CD4-positive, alpha-beta T cell (primary cell): ENCODE measurements around the gene IGFBP6. TPM values are rescaled to one million over a fixed set of nuclear protein-coding genes. Genes with fewer than 3 reads are reported as not detected.
A peak's percentile ranks its signal among the peaks of the same experiment; 100 is the strongest.

Experiments
- ATAC-seq: fragments of 200-7000 bp; cut with Tn5 transposase; one replicate; pipeline ENCODE4 v1.10.0; 2022; ENCODE audit warnings: mild to moderate bottlenecking; ENCODE audit not compliant: poor library complexity
- CTCF ChIA-PET: fragments of 350-600 bp; sonication (Branson Sonifier 250); formaldehyde crosslinking; loops from one replicate; lab custom pipeline; 2021; ENCODE audit warnings: antibody characterized with exemption, inconsistent platforms; lab: Charles Lee
- POLR2A ChIA-PET: fragments of 350-600 bp; sonication (Branson Sonifier 250); formaldehyde crosslinking; loops from one replicate; lab custom pipeline; 2021; ENCODE audit warnings: antibody characterized with exemption, inconsistent platforms; lab: Charles Lee
- DNase-seq, 14 experiments: peaks; one replicate each; pipeline ENCODE4 v3.0.0-alpha.2; 2013 to 2020; ENCODE audit warnings: mixed read lengths in 2 of 14
- H3K27ac ChIP-seq, 2 donors: one replicate each; pipeline versions ENCODE4 v1.5.1 to v1.7.0; 2013; ENCODE audit warnings: low read length in 2 of 2, low read depth in 1 of 2, mild to moderate bottlenecking in 1 of 2
- H3K27me3 ChIP-seq, 2 experiments: 1 replicate in 1 of 2; 2 replicates in 1 of 2; pipeline versions ENCODE4 v1.6.1 to v1.7.0; 2013; ENCODE audit warnings: low read length in 2 of 2, control low read depth in 1 of 2, mild to moderate bottlenecking in 1 of 2, moderate library complexity in 1 of 2; ENCODE audit not compliant: insufficient read depth in 2 of 2, control insufficient read depth in 1 of 2
- H3K36me3 ChIP-seq: one replicate; pipeline ENCODE4 v1.6.1; 2013; ENCODE audit warnings: low read length, control low read depth; ENCODE audit not compliant: insufficient read depth
- H3K4me1 ChIP-seq: one replicate; pipeline ENCODE4 v1.6.1; 2013; ENCODE audit warnings: low read length, control low read depth; ENCODE audit not compliant: insufficient read depth
- H3K4me3 ChIP-seq: one replicate; pipeline ENCODE4 v1.5.1; 2013; ENCODE audit warnings: mild to moderate bottlenecking, low read length, moderate library complexity
- H3K9me3 ChIP-seq, 2 experiments: 1 replicate in 1 of 2; 2 replicates in 1 of 2; pipeline versions ENCODE4 v1.6.1 to v1.7.0; 2013; ENCODE audit warnings: low read length in 2 of 2, mild to moderate bottlenecking in 2 of 2, control low read depth in 1 of 2, moderate library complexity in 1 of 2; ENCODE audit not compliant: control insufficient read depth in 1 of 2, insufficient read depth in 1 of 2
- H3K27ac Mint-ChIP-seq: one replicate; pipeline ENCODE4 v1.8.0; 2020; ENCODE audit warnings: mixed read lengths
- H3K27me3 Mint-ChIP-seq: one replicate; pipeline ENCODE4 v1.8.0; 2021; ENCODE audit warnings: mixed read lengths
- H3K36me3 Mint-ChIP-seq: one replicate; pipeline ENCODE4 v1.8.0; 2021; ENCODE audit warnings: low read depth, mixed read lengths
- H3K4me1 Mint-ChIP-seq: one replicate; pipeline ENCODE4 v1.8.0; 2021; ENCODE audit warnings: low read depth, mixed read lengths
- H3K4me3 Mint-ChIP-seq: one replicate; pipeline ENCODE4 v1.8.0; 2020; ENCODE audit warnings: mild to moderate bottlenecking, mixed read lengths
- H3K9me3 Mint-ChIP-seq: one replicate; pipeline ENCODE4 v1.8.0; 2020; ENCODE audit warnings: mixed read lengths
- CTCF ChIP-seq: fragments of 200-600 bp; IDR thresholded peaks from one replicate; pipeline ENCODE4 v1.8.0; 2022; ENCODE audit warnings: antibody characterized with exemption, mild to moderate bottlenecking
- intact Hi-C, 2 experiments: fragments of 100-400 bp; cut with DNase I in 1 of 2; cut with micrococcal nuclease in 1 of 2; formaldehyde crosslinking; loops; one replicate each; pipeline versions ENCODE4 v1.15.1 to v1.9.0; 2023 to 2025; cut with DNase I, micrococcal nuclease
- polyA plus RNA-seq, 2 donors: library from polyadenylated mRNA; unstranded; fragments of 120-200 nt; gene quantifications; one replicate each; pipeline ENCODE4 v1.2.1, GENCODE V29; 2013
- total RNA-seq, 174 experiments: library from RNA in 2 of 174; stranded (reverse) in 2 of 174; gene quantifications; one replicate each; pipeline ENCODE4 v1.2.3 and lab custom pipeline; 2021 to 2026

Gene IGFBP6
- total RNA-seq (under 1 TPM in 1 of 2 experiments, not detected in 1; 0.49 TPM), total RNA-seq (lab: John Stamatoyannopoulos, UW) (0 to 0.64 (median 0.11) reads per million in 172 experiments)
- 0.90 TPM for polyA plus RNA-seq (2013, experiment 1 of 2)
- polyA plus RNA-seq (2013, experiment 2 of 2), result 3.0 TPM

- Mint-ChIP-seq H3K36me3 (no peaks in the 10 kb centered on the region), H3K4me3 (peak within 1 kb of the TSS; percentile 76), H3K9me3 (no peaks in the 10 kb centered on the region), H3K27ac (peak within 1 kb of the TSS; percentile 55), H3K27me3 (peaks cover 9% of the 10 kb centered on the region), H3K4me1 (peaks cover 35% of the 10 kb centered on the region)
- peaks cover 50% of the 10 kb centered on the region for H3K4me1 ChIP-seq
- H3K4me3 ChIP-seq, result peak within 1 kb of the TSS; percentile 51
- H3K27ac ChIP-seq, result peak within 1 kb of the TSS in 1 of 2 donors; percentile 29
- CTCF ChIA-PET, result interaction anchor here (0.5 to 7.6 kb wide), 7 partner anchors 16 to 1774 kb away, joined by 3 to 114 read pairs (median 3); partner anchors contain the start of genes BIN2 and SPRYD3
- no peaks in the 10 kb centered on the region for H3K9me3 ChIP-seq
- intact Hi-C loops, result loop anchor here (2.0 to 5.0 kb wide), 2 partner anchors 19 to 60 kb away; partner anchors contain the start of gene SPRYD3 (in 1 of the 2)
- peak; percentile 39 for ATAC-seq
- TF ChIP-seq CTCF, result no peak
- no peaks in the 10 kb centered on the region for H3K36me3 ChIP-seq
- peak; percentile 16 to 76 (median 46) for DNase-seq
- POLR2A ChIA-PET, result interaction anchor here (0.9 to 4.8 kb wide), 6 partner anchors 13 to 66 kb away, joined by 3 to 37 read pairs (median 6); partner anchors contain the start of gene SPRYD3
- H3K27me3 ChIP-seq, result peaks cover 0 to 11% of the 10 kb centered on the region in 2 experiments
Observed at GRCh38 chr12:53097564-53098353, at the start of gene IGFBP6. TSS of gene IGFBP6 (plus strand) at chr12:53097667. CDS start at chr12:53097718, 51 bp downstream.

DNA sequence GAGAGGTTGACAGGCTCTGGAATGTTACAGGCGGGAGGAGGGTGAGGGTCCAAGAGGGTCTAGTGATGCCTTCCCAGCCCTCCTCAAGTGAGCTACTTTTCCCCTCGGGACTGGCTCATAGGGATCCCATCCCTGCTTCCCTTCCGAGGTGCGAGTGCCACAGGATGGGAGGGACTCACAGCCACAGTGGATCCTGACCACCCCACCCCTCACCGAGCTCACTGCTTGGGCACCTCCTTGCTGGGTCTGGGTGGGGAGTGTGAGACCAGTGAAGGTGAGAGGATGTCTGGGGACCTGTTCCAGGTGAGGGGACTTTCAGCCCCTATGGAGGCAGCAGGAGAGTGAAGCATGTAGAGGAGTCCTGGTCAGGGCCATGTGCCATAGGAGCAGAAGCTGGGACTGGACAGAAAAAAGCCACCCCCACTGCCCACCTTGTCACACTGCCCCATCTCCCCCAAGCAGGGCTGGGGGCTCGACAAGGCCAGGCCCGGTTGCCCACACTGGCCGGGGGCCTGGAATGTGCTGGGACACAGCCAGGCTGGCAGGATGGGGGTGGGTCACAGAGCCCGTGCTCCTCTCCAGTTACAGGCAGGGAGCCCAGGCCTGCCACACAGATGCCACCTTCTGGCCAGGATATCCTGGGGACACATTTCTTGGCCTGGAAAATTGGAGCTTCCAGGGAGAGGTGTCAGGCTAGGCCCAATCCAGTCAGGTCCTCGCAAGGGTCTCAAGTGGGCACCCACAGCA, 49.3 kb upstream of the IGFBP6 start:
- peaks cover 5% of the 10 kb centered on the region for H3K36me3 Mint-ChIP-seq
- H3K9me3 ChIP-seq, result no peaks in the 10 kb centered on the region
- no peaks in the 10 kb centered on the region for H3K27me3 Mint-ChIP-seq
- peak overlapping the region; percentile 49 for H3K4me3 ChIP-seq
- H3K4me1 Mint-ChIP-seq, result peaks cover 25% of the 10 kb centered on the region
- POLR2A ChIA-PET, result interaction anchor here (0.6 to 4.3 kb wide), 8 partner anchors 7 to 453 kb away, joined by 3 to 27 read pairs (median 6); partner anchors contain the start of genes CSAD, EIF4B, ESPL1 and SOAT2
- no peaks in the 10 kb centered on the region for H3K36me3 ChIP-seq
- DNase-seq (peak in 1 of 14 experiments; percentile 49), ATAC-seq (no peak)
- peak overlapping the region; percentile 58 for H3K27ac Mint-ChIP-seq
- no peaks in the 10 kb centered on the region for H3K27me3 ChIP-seq
- H3K9me3 Mint-ChIP-seq, result no peaks in the 10 kb centered on the region
- CTCF ChIA-PET, result interaction anchor here (0.7 to 2.2 kb wide), 11 partner anchors 8 to 131 kb away, joined by 3 to 8 read pairs (median 4); partner anchors contain the start of genes SOAT2 and SPRYD3
- intact Hi-C loops, result loop anchor here in 1 of 2 experiments (5.0 kb wide), 1 partner anchor 41 kb away; the partner anchor contains the start of gene EIF4B
- no peak for TF ChIP-seq CTCF
- H3K4me3 Mint-ChIP-seq, result peak overlapping the region; percentile 76
- H3K4me1 ChIP-seq, result peaks cover 22% of the 10 kb centered on the region
- peak overlapping the region; percentile 56 to 76 for H3K27ac ChIP-seq
